Suprapubic skin (tissue), 3 donors: ENCODE data around the gene PPP6R3.

ENCODE experiments used
- CTCF ChIP-seq, 2 donors: fragments of 200-600 bp in 1 of 2; fragments of 450-650 bp in 1 of 2; sonication (generic) in 1 of 2; IDR thresholded peaks; one replicate each; pipeline ENCODE4 v1.5.1; 2016 to 2019; ENCODE audit warnings: antibody characterized with exemption in 2 of 2, mild to moderate bottlenecking in 1 of 2, moderate library complexity in 1 of 2
- POLR2AphosphoS5 ChIP-seq, 3 donors: sonication (generic); formaldehyde crosslinking; IDR thresholded peaks; one replicate each; pipeline ENCODE4 v1.6.1; 2017; ENCODE audit warnings: antibody characterized with exemption in 3 of 3

DNA sequence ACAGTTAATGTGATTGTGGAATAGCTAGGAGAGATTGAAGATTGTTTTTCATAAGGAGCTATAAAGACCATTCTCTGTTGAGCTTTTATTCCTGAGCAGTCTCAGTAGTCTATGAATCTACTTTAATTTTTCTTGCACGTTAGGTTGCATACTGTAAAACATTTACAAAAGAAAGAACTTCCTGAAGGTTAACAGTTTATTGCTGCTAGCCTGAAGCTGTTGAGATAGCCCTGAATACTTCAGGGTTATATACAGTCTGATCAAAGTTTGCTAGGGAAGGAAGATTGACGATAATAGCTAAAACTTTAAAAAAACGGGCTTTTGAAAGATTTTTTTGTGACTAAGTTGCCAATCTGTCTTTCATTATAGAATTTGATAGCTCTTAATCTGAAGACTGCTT is 64.8 kb downstream of the PPP6R3 start:
- TF ChIP-seq CTCF (IDR thresholded peaks at IDR 0.05), result no peak
- TF ChIP-seq POLR2AphosphoS5 (IDR thresholded peaks at IDR 0.05), result no peak
